Lower leg skin (tissue), 3 donors: ENCODE data around the gene SCAF4.

Experiments used
- POLR2A ChIP-seq, 2 donors: fragments of 450-650 bp; IDR thresholded peaks; one replicate each; pipeline ENCODE4 v1.6.1; 2016 to 2017; ENCODE audit warnings: antibody characterized with exemption in 2 of 2, mild to moderate bottlenecking in 1 of 2, moderate library complexity in 1 of 2
- TF ChIP-seq, protein P1 (sequence below), 3 donors: fragments of 450-650 bp; IDR thresholded peaks; one replicate each; pipeline ENCODE4 v1.5.1; 2016; ENCODE audit warnings: antibody characterized with exemption in 3 of 3, mild to moderate bottlenecking in 3 of 3, moderate library complexity in 2 of 3

DNA sequence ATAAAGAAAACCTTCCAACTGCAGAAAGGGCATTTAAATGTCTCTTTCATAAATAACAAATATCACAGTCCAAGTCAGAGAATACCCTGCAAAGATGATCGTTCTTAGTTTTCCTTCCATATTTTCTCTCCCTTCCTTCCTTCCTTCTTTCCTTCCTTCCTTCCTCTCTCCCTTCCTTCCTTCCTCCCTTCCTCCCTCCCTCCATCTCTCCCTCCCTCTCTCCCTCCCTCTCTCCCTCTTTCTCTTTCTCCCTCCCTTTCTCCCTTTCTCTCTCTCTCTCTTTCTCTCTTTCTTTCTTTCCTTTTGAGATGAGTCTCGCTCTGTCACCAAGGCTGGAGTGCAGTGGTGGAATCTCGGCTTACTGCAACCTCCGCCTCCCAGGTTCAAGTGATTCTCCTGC is 29.0 kb upstream of the SCAF4 start:
- TF ChIP-seq, protein P1, sequence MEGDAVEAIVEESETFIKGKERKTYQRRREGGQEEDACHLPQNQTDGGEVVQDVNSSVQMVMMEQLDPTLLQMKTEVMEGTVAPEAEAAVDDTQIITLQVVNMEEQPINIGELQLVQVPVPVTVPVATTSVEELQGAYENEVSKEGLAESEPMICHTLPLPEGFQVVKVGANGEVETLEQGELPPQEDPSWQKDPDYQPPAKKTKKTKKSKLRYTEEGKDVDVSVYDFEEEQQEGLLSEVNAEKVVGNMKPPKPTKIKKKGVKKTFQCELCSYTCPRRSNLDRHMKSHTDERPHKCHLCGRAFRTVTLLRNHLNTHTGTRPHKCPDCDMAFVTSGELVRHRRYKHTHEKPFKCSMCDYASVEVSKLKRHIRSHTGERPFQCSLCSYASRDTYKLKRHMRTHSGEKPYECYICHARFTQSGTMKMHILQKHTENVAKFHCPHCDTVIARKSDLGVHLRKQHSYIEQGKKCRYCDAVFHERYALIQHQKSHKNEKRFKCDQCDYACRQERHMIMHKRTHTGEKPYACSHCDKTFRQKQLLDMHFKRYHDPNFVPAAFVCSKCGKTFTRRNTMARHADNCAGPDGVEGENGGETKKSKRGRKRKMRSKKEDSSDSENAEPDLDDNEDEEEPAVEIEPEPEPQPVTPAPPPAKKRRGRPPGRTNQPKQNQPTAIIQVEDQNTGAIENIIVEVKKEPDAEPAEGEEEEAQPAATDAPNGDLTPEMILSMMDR (IDR thresholded peaks at IDR 0.05), result no peak
- TF ChIP-seq POLR2A (IDR thresholded peaks at IDR 0.05), result no peak
